Fibroblast of pulmonary artery (primary cell): Measurements from ENCODE around the gene ENAM.

Source experiments
- DNase-seq: peaks from one replicate; pipeline ENCODE4 v3.0.0-alpha.2; 2010; ENCODE audit warnings: low read depth
- H3K4me3 ChIP-seq: replicated peaks from 2 replicates; pipeline ENCODE4 v1.5.1; 2011; ENCODE audit warnings: low read depth, mild to moderate bottlenecking, control low read depth, low read length, moderate library complexity
- CTCF ChIP-seq: IDR thresholded peaks from 2 replicates; pipeline ENCODE4 v1.5.1; 2011; ENCODE audit warnings: mild to moderate bottlenecking, control low read depth, low read length, inconsistent platforms; ENCODE audit errors: missing control alignments

The ENAM gene

GRCh38 chr4:70628444-70628843 is at the start of gene ENAM:
TSS of gene ENAM (plus strand) at chr4:70628744. CDS start at chr4:70629501, 757 bp downstream.
- no peak within 1 kb of the TSS for H3K4me3 ChIP-seq
- DNase-seq = no peak
- TF ChIP-seq CTCF = no peak

- TF ChIP-seq CTCF = no peak
Observed at GRCh38 chr4:70581980-70582379, 46.6 kb upstream of the ENAM start.

GRCh38 chr4:70583952-70584834 is 44.4 kb upstream of the ENAM start:
- no peak overlapping the region for H3K4me3 ChIP-seq
- no peak for DNase-seq
- no peak for TF ChIP-seq CTCF

More at GRCh38 chr4:70581980-70582379, 46.6 kb upstream of the ENAM start:
- no peak overlapping the region for H3K4me3 ChIP-seq
- no peak for DNase-seq

GRCh38 chr4:70586841-70587240 is 41.7 kb upstream of the ENAM start:
- TF ChIP-seq CTCF = no peak
- no peak for DNase-seq

GRCh38 chr4:70589785-70590184 is 38.8 kb upstream of the ENAM start:
- DNase-seq = no peak
- TF ChIP-seq CTCF = no peak
- H3K4me3 ChIP-seq = no peak overlapping the region

More at GRCh38 chr4:70586841-70587240, 41.7 kb upstream of the ENAM start:
- no peak overlapping the region for H3K4me3 ChIP-seq

- H3K4me3 ChIP-seq = no peak within 1 kb of the TSS
- DNase-seq = no peak
- no peak for TF ChIP-seq CTCF
Observed at GRCh38 chr4:70591955-70592582, 36.5 kb upstream of the ENAM start, which contains the start of gene AMBN. TSS of gene AMBN (plus strand) at chr4:70592256. CDS start at chr4:70592359, 103 bp downstream.

- H3K4me3 ChIP-seq = no peak overlapping the region
- no peak for TF ChIP-seq CTCF
- no peak for DNase-seq
Observed at GRCh38 chr4:70594196-70594595, 34.3 kb upstream of the ENAM start.
